Measurements from ENCODE around the gene COL16A1.

COL16A1 gene

DNA sequence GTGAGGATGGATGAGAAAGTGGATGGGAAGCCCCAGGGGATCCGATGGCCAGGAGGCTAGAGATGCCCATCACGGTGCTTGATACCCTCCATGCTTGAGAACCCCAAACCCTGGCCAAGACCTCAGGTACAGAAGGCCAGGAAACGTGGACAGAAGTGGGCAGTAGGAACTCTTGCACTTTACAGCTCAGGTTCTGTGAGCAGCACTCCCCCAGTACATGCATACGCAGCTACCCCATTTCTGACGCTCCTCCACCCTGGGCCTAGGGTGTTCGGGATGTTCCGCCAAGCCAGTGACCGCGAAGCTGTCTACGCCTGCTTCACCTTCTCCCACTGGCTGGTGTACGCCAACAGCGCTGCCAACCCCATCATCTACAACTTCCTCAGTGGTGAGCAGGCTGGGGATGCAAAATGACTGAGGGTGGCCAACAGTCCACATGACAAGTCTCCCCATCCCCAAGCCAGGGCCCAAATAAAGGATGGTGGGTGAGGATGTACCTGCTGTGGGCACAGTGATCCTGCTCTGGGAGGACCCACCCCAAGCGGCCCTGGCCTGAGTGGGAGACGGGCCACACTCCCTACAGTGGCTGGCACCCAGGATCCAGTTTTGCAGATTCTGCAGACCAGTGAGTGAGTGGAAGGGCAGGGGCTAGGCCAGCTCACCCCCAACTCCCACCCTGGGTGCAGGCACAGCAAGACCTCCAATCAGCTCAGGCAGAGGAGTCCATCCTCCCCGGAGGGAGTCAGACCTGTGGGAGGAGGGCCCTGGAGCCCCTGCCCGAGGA is 78.9 kb downstream of the COL16A1 start:
- H3K4me3 ChIP-seq (ENCODE audit: low read length) = no peak overlapping the region
- H2AFZ ChIP-seq (ENCODE audit: low read length) = no peak overlapping the region
- H3F3A ChIP-seq (ENCODE audit: insufficient read depth, low read length) = no peaks in the 10 kb centered on the region
- no peaks in the 10 kb centered on the region for H3K9me3 ChIP-seq (replicated peaks; ENCODE audit: insufficient read depth, low read length)
- H3K79me2 ChIP-seq (ENCODE audit: low read length) = no peaks in the 10 kb centered on the region
- H3K4me1 ChIP-seq (ENCODE audit: low read length) = no peaks in the 10 kb centered on the region
- no peak overlapping the region for H3K4me2 ChIP-seq (ENCODE audit: low read depth, low read length)
- no peaks in the 10 kb centered on the region for H3K36me3 ChIP-seq (replicated peaks; ENCODE audit: insufficient read depth, low read length)
- TF ChIP-seq EZH2 (optimal IDR thresholded peaks at IDR 0.05; ENCODE audit: low read depth, low read length) (no peak), EZH2phosphoT487 (IDR thresholded peaks at IDR 0.05; ENCODE audit: low read length) (no peak)
- TF ChIP-seq, protein P1, sequence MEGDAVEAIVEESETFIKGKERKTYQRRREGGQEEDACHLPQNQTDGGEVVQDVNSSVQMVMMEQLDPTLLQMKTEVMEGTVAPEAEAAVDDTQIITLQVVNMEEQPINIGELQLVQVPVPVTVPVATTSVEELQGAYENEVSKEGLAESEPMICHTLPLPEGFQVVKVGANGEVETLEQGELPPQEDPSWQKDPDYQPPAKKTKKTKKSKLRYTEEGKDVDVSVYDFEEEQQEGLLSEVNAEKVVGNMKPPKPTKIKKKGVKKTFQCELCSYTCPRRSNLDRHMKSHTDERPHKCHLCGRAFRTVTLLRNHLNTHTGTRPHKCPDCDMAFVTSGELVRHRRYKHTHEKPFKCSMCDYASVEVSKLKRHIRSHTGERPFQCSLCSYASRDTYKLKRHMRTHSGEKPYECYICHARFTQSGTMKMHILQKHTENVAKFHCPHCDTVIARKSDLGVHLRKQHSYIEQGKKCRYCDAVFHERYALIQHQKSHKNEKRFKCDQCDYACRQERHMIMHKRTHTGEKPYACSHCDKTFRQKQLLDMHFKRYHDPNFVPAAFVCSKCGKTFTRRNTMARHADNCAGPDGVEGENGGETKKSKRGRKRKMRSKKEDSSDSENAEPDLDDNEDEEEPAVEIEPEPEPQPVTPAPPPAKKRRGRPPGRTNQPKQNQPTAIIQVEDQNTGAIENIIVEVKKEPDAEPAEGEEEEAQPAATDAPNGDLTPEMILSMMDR (IDR thresholded peaks at IDR 0.05; ENCODE audit: low read length) = no peak
- no peaks in the 10 kb centered on the region for H3K9me2 ChIP-seq (replicated peaks; ENCODE audit: insufficient read depth, low read length)
- no peak overlapping the region for H3K27ac ChIP-seq (ENCODE audit: low read length)
- no peaks in the 10 kb centered on the region for H4K20me1 ChIP-seq (ENCODE audit: insufficient read depth, low read length)
- no peak for DNase-seq
- no peak overlapping the region for H3K9ac ChIP-seq (ENCODE audit: low read length)
- H3K27me3 ChIP-seq (replicated peaks; ENCODE audit: insufficient read depth, low read length) = no peaks in the 10 kb centered on the region

GRCh38 chr1:31624309-31624708 is 79.5 kb downstream of the COL16A1 start:
- TF ChIP-seq, protein P1 (IDR thresholded peaks at IDR 0.05; ENCODE audit: low read length) = no peak
- TF ChIP-seq EZH2 (optimal IDR thresholded peaks at IDR 0.05; ENCODE audit: low read depth, low read length) = no peak
- no peak for TF ChIP-seq EZH2phosphoT487 (IDR thresholded peaks at IDR 0.05; ENCODE audit: low read length)
- Histone ChIP-seq H3K9me3 (replicated peaks; ENCODE audit: insufficient read depth, low read length) (no peaks in the 10 kb centered on the region), H3K4me3 (ENCODE audit: low read length) (no peak overlapping the region), H3K9me2 (replicated peaks; ENCODE audit: insufficient read depth, low read length) (no peaks in the 10 kb centered on the region), H3K27ac (ENCODE audit: low read length) (no peak overlapping the region), H3K4me2 (ENCODE audit: low read depth, low read length) (no peak overlapping the region), H3F3A (ENCODE audit: insufficient read depth, low read length) (no peaks in the 10 kb centered on the region), H3K9ac (ENCODE audit: low read length) (no peak overlapping the region), H2AFZ (ENCODE audit: low read length) (no peak overlapping the region), H3K4me1 (ENCODE audit: low read length) (no peaks in the 10 kb centered on the region), H3K79me2 (ENCODE audit: low read length) (no peaks in the 10 kb centered on the region), H4K20me1 (ENCODE audit: insufficient read depth, low read length) (no peaks in the 10 kb centered on the region), H3K36me3 (replicated peaks; ENCODE audit: insufficient read depth, low read length) (no peaks in the 10 kb centered on the region), H3K27me3 (replicated peaks; ENCODE audit: insufficient read depth, low read length) (no peaks in the 10 kb centered on the region)
- no peak for DNase-seq

GRCh38 chr1:31623365-31623764 is 80.5 kb downstream of the COL16A1 start:
- TF ChIP-seq EZH2phosphoT487 (IDR thresholded peaks at IDR 0.05; ENCODE audit: low read length) = no peak
- TF ChIP-seq, protein P1 (IDR thresholded peaks at IDR 0.05; ENCODE audit: low read length) = no peak
- TF ChIP-seq EZH2 (optimal IDR thresholded peaks at IDR 0.05; ENCODE audit: low read depth, low read length) = no peak
- H4K20me1 ChIP-seq (ENCODE audit: insufficient read depth, low read length) = no peaks in the 10 kb centered on the region
- no peak overlapping the region for H3K9ac ChIP-seq (ENCODE audit: low read length)
- DNase-seq = no peak
- no peaks in the 10 kb centered on the region for H3F3A ChIP-seq (ENCODE audit: insufficient read depth, low read length)
- H3K27ac ChIP-seq (ENCODE audit: low read length) = no peak overlapping the region
- H3K4me2 ChIP-seq (ENCODE audit: low read depth, low read length) = no peak overlapping the region
- no peak overlapping the region for H2AFZ ChIP-seq (ENCODE audit: low read length)
- H3K4me1 ChIP-seq (ENCODE audit: low read length) = no peaks in the 10 kb centered on the region
- H3K27me3 ChIP-seq (replicated peaks; ENCODE audit: insufficient read depth, low read length) = 0 out of 2 replicates have a peak, but pooled peaks cover 7% of the 10 kb centered on the region
- no peaks in the 10 kb centered on the region for H3K9me3 ChIP-seq (replicated peaks; ENCODE audit: insufficient read depth, low read length)
- no peaks in the 10 kb centered on the region for H3K9me2 ChIP-seq (replicated peaks; ENCODE audit: insufficient read depth, low read length)
- no peaks in the 10 kb centered on the region for H3K79me2 ChIP-seq (ENCODE audit: low read length)
- no peaks in the 10 kb centered on the region for H3K36me3 ChIP-seq (replicated peaks; ENCODE audit: insufficient read depth, low read length)
- no peak overlapping the region for H3K4me3 ChIP-seq (ENCODE audit: low read length)

All from MM.1S (cell line).